Measurements from ENCODE around the gene DHPS.
"Not testable (repeated sequence)": the region's sequence is repeated elsewhere in the genome, so short reads cannot be mapped to it uniquely, and the experiment has no call there.

Gene DHPS

GRCh38 chr19:12681074-12681987 lies at the start of gene DHPS:
Gene DHPS, minus strand, starts transcription at chr19:12681880. Its CDS starts 114 bp downstream, at chr19:12681766.
- peak; percentile 92 for DNase-seq

GRCh38 chr19:12731337-12731736 lies 49.7 kb upstream of the DHPS start:
- no peak for DNase-seq

GRCh38 chr19:12730064-12730463 lies 48.4 kb upstream of the DHPS start:
- no peak for DNase-seq

GRCh38 chr19:12727745-12728433 lies 46.2 kb upstream of the DHPS start:
- DNase-seq, result no peak

- no peak for DNase-seq
These were observed 45.3 kb upstream of the DHPS start for GRCh38 chr19:12726988-12727316.

GRCh38 chr19:12725612-12726011 lies 43.9 kb upstream of the DHPS start:
- DNase-seq, result not testable (repeated sequence)

GRCh38 chr19:12723641-12724426 lies 42.2 kb upstream of the DHPS start, which contains the start of gene TNPO2:
Gene TNPO2, minus strand, starts transcription at chr19:12723932. Its CDS starts 2,955 bp downstream, at chr19:12720977.
- peak; percentile 73 for DNase-seq

GRCh38 chr19:12723381-12723640 lies 41.6 kb upstream of the DHPS start:
- no peak for DNase-seq

GRCh38 chr19:12722566-12723380 lies 41.1 kb upstream of the DHPS start:
- DNase-seq, result peak; percentile 94

- peak; percentile 61 for DNase-seq
These were observed 40.2 kb upstream of the DHPS start for GRCh38 chr19:12721656-12722565.

GRCh38 chr19:12720851-12721655 lies 39.4 kb upstream of the DHPS start:
- DNase-seq, result peak; percentile 42

- no peak for DNase-seq
These were observed 38.6 kb upstream of the DHPS start for GRCh38 chr19:12720296-12720695.

- DNase-seq, result no peak
These were observed 34.2 kb upstream of the DHPS start for GRCh38 chr19:12715929-12716328.

GRCh38 chr19:12715102-12715501 lies 33.4 kb upstream of the DHPS start:
- DNase-seq, result no peak

GRCh38 chr19:12713304-12713703 lies 31.6 kb upstream of the DHPS start:
- not testable (repeated sequence) for DNase-seq

GRCh38 chr19:12712077-12712476 lies 30.4 kb upstream of the DHPS start:
- not testable (repeated sequence) for DNase-seq

- DNase-seq, result no peak
These were observed 29.5 kb upstream of the DHPS start for GRCh38 chr19:12711187-12711586.

- DNase-seq, result no peak
These were observed 27.0 kb upstream of the DHPS start for GRCh38 chr19:12708641-12709040.

- DNase-seq, result no peak
These were observed 24.6 kb upstream of the DHPS start for GRCh38 chr19:12706332-12706718.

GRCh38 chr19:12705654-12706331 lies 24.1 kb upstream of the DHPS start:
- DNase-seq, result no peak
